ENCODE data around the gene KEL. TPM values are rescaled to one million over a fixed set of nuclear protein-coding genes. Genes with fewer than 3 reads are reported as not detected.
A peak's percentile ranks its signal among the peaks of the same experiment; 100 is the strongest.

The KEL gene
- polyA plus RNA-seq, 2 donors = 0.61 to 1.7 TPM

DNA sequence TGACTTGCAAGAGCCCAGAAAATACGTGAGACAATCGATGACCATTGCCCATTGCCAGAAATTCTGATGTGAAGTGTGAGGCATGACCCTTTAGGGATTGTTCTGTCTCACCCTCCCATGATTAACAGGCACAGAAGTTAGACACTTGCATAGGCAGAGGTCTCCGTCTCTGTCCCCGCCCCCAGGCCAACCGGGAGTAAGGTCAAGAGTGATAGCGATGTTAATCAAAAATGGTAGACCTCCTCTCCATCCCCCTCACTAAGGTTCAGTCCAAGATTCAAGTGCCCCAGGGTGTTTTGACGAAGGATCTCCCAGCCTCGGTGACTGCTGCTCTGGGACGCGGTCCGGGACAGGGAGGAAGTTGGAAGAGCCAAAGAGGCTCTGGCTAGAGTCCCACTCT lies 53.9 kb downstream of the KEL start:
- Histone ChIP-seq H3K4me3 (ENCODE audit: low read depth in 1 of 2, low read length in 2 of 2) (no peak overlapping the region), H3K27me3 (ENCODE audit: control insufficient read depth in 1 of 2, insufficient read depth in 2 of 2, low read length in 2 of 2) (no peaks in the 10 kb centered on the region), H3K9me3 (ENCODE audit: control insufficient read depth in 2 of 2, insufficient read depth in 1 of 2, low read depth in 1 of 2, low read length in 1 of 2) (no peaks in the 10 kb centered on the region), H3K27ac (ENCODE audit: low read depth in 2 of 2, low read length in 1 of 2) (no peak overlapping the region), H3K4me1 (ENCODE audit: control insufficient read depth in 2 of 2, insufficient read depth in 2 of 2, low read length in 1 of 2) (peaks cover 0 to 4% of the 10 kb centered on the region in 2 donors), H3K36me3 (ENCODE audit: control insufficient read depth in 2 of 2, insufficient read depth in 2 of 2, low read length in 1 of 2) (no peaks in the 10 kb centered on the region)
- WGBS, 2 donors = 69 to 79% methylated on average over 11 of the region's 11 CpGs

DNA sequence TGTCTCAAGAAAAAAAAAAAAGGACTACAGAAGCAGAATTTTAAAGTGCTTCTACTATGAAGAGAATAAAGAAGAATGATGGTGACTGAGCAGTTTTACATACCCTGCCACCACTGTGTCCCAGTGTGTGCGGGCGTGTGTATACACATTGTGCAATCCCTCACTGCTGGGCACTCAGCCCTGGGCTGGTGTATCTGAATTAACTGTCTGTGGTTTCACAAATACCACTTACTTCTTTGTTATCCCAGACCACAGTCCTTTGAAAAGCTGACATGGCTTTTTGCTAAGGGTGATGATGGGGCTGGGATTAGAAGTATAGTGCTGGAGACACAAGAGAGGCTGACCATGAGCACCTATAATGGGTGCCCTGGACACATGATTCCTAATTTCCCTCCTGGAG lies 55.5 kb downstream of the KEL start:
- Histone ChIP-seq H3K4me1 (ENCODE audit: control insufficient read depth in 2 of 2, insufficient read depth in 2 of 2, low read length in 1 of 2) (peaks cover 0 to 4% of the 10 kb centered on the region in 2 donors), H3K27me3 (ENCODE audit: control insufficient read depth in 1 of 2, insufficient read depth in 2 of 2, low read length in 2 of 2) (no peaks in the 10 kb centered on the region), H3K36me3 (ENCODE audit: control insufficient read depth in 2 of 2, insufficient read depth in 2 of 2, low read length in 1 of 2) (no peaks in the 10 kb centered on the region), H3K27ac (ENCODE audit: low read depth in 2 of 2, low read length in 1 of 2) (no peak overlapping the region), H3K4me3 (ENCODE audit: low read depth in 1 of 2, low read length in 2 of 2) (no peak overlapping the region), H3K9me3 (ENCODE audit: control insufficient read depth in 2 of 2, insufficient read depth in 1 of 2, low read depth in 1 of 2, low read length in 1 of 2) (no peaks in the 10 kb centered on the region)
- WGBS, 2 donors = 85 to 87% methylated on average over 2 of the region's 2 CpGs

DNA sequence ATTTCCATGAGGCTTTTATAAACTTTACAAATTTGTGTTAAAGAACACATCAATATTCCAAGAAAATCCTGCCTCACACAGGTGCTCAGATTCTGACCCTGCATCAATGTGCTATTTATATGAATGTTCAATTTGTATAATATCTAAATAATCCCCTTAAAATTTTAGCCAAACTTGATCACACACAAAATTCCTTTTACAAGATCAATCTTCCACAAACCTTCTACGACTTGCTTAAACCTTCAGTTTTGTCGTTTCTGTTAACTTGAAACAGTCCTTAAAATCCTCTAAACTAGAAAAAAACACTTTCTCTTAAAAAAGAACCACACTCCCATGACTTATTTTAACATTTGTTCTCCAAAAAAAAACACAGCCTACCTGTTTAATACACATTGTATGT lies 56.4 kb downstream of the KEL start:
- Histone ChIP-seq H3K27me3 (ENCODE audit: control insufficient read depth in 1 of 2, insufficient read depth in 2 of 2, low read length in 2 of 2) (no peaks in the 10 kb centered on the region), H3K36me3 (ENCODE audit: control insufficient read depth in 2 of 2, insufficient read depth in 2 of 2, low read length in 1 of 2) (no peaks in the 10 kb centered on the region), H3K4me1 (ENCODE audit: control insufficient read depth in 2 of 2, insufficient read depth in 2 of 2, low read length in 1 of 2) (peaks cover 0 to 4% of the 10 kb centered on the region in 2 donors), H3K9me3 (ENCODE audit: control insufficient read depth in 2 of 2, insufficient read depth in 1 of 2, low read depth in 1 of 2, low read length in 1 of 2) (no peaks in the 10 kb centered on the region), H3K4me3 (ENCODE audit: low read depth in 1 of 2, low read length in 2 of 2) (no peak overlapping the region), H3K27ac (ENCODE audit: low read depth in 2 of 2, low read length in 1 of 2) (no peak overlapping the region)
- 88% methylated on average over 2 of the region's 2 CpGs for WGBS, 2 donors

DNA sequence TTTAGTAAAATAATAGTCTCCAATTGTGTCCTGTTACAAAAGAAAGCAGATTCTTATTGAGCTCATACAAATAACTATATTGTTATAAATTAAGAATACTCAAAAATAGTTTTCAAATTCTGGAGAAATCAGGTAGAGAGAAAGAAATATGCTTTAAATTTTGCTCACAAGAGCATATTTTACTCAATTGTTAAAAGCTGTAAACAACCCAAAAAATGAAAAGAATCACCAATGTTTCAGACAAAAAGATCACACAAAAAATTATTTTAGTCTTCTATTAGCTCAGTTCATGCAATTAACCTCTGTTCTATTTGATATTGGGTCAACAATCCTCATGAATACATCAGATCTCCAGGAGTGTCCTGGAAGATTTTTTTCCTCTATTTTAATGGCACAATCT lies 58.0 kb downstream of the KEL start:
- Histone ChIP-seq H3K27ac (ENCODE audit: low read depth in 2 of 2, low read length in 1 of 2) (no peak overlapping the region), H3K4me3 (ENCODE audit: low read depth in 1 of 2, low read length in 2 of 2) (no peak overlapping the region), H3K4me1 (ENCODE audit: control insufficient read depth in 2 of 2, insufficient read depth in 2 of 2, low read length in 1 of 2) (no peaks in the 10 kb centered on the region), H3K36me3 (ENCODE audit: control insufficient read depth in 2 of 2, insufficient read depth in 2 of 2, low read length in 1 of 2) (no peaks in the 10 kb centered on the region), H3K27me3 (ENCODE audit: control insufficient read depth in 1 of 2, insufficient read depth in 2 of 2, low read length in 2 of 2) (no peaks in the 10 kb centered on the region), H3K9me3 (ENCODE audit: control insufficient read depth in 2 of 2, insufficient read depth in 1 of 2, low read depth in 1 of 2, low read length in 1 of 2) (no peaks in the 10 kb centered on the region)

DNA sequence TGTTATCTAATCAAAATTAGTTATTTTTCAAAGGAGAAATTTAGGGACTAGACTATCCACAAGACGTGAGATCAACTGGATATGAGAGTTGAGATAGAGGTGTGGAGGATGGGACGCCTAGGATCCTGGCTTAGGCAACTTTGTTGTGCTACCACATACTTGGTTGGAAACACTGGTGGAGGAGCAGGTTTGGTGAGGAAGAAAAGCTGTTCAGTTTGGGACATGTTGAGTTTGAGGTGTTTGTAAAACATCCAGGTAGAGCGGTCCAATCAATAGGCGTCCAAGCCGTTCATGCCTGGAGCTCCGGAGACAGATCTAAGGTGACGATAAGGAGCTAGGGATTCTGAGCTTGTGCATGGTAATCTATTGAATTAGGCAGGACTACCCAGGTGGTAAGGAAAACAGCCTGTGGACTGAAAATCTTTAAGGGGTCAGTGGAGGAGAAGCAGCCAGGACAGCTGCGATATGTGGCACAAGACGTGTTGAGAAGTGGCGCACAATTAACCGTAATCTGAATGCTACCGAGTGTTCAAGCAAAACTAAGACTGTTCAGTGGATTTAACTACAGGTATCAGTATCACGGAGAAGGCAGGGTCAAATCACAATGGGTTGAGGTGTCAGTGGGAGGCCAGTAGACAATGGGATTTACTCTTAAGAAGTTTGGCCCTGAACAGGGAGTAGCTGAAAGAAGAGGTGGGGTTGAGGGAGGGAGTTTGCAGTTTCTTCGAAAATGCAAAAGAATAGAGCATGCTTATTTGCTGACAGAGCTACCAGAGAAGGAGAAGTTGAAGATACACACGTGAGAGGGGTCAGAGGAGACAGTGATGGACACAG lies 60.5 kb downstream of the KEL start:
- peaks cover 0 to 3% of the 10 kb centered on the region in 2 donors for H3K4me1 ChIP-seq (ENCODE audit: control insufficient read depth in 2 of 2, insufficient read depth in 2 of 2, low read length in 1 of 2)
- no peaks in the 10 kb centered on the region for H3K9me3 ChIP-seq (ENCODE audit: control insufficient read depth in 2 of 2, insufficient read depth in 1 of 2, low read depth in 1 of 2, low read length in 1 of 2)
- peak overlapping the region; percentile 38 to 54 for H3K27ac ChIP-seq (ENCODE audit: low read depth in 2 of 2, low read length in 1 of 2)
- no peaks in the 10 kb centered on the region for H3K27me3 ChIP-seq (ENCODE audit: control insufficient read depth in 1 of 2, insufficient read depth in 2 of 2, low read length in 2 of 2)
- H3K4me3 ChIP-seq (ENCODE audit: low read depth in 1 of 2, low read length in 2 of 2) = peak overlapping the region in 1 of 2 donors; percentile 3
- WGBS, 2 donors = 49 to 59% methylated on average over 15 of the region's 15 CpGs
- no peaks in the 10 kb centered on the region for H3K36me3 ChIP-seq (ENCODE audit: control insufficient read depth in 2 of 2, insufficient read depth in 2 of 2, low read length in 1 of 2)

DNA sequence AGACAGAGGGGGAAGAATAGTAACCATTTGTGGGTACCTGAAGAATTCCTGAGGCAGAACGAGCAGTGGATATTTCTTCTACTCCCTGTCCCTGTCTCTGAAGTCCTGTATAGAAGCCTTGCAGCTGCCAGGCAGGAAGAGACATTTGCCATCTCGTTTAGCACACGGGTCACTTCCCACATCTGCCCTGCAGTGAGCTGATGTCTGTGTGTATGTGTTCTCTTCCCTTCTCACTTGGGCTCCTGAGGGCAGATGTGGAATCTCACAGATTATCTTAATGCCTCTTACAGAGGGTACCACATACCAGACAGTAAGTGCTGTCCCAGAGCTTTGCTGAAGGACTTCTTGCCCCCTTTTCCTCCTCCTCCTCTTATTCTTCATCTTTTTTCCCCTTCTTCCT lies 62.5 kb downstream of the KEL start:
- no peak overlapping the region for H3K27ac ChIP-seq (ENCODE audit: low read depth in 2 of 2, low read length in 1 of 2)
- H3K4me1 ChIP-seq (ENCODE audit: control insufficient read depth in 2 of 2, insufficient read depth in 2 of 2, low read length in 1 of 2) = peaks cover 0 to 3% of the 10 kb centered on the region in 2 donors

GRCh38 chr7:142898377-142899170 lies 63.6 kb downstream of the KEL start:
- Histone ChIP-seq H3K4me3 (ENCODE audit: low read depth in 1 of 2, low read length in 2 of 2) (no peak overlapping the region), H3K4me1 (ENCODE audit: control insufficient read depth in 2 of 2, insufficient read depth in 2 of 2, low read length in 1 of 2) (peaks cover 0 to 3% of the 10 kb centered on the region in 2 donors), H3K27me3 (ENCODE audit: control insufficient read depth in 1 of 2, insufficient read depth in 2 of 2, low read length in 2 of 2) (no peaks in the 10 kb centered on the region), H3K27ac (ENCODE audit: low read depth in 2 of 2, low read length in 1 of 2) (peak overlapping the region in 1 of 2 donors; percentile 26), H3K36me3 (ENCODE audit: control insufficient read depth in 2 of 2, insufficient read depth in 2 of 2, low read length in 1 of 2) (no peaks in the 10 kb centered on the region), H3K9me3 (ENCODE audit: control insufficient read depth in 2 of 2, insufficient read depth in 1 of 2, low read depth in 1 of 2, low read length in 1 of 2) (no peaks in the 10 kb centered on the region)
- 42 to 55% methylated on average over 2 to 3 of the region's 3 CpGs for WGBS, 2 donors

More for the DNA sequence above, 62.5 kb downstream of the KEL start:
- Histone ChIP-seq H3K9me3 (ENCODE audit: control insufficient read depth in 2 of 2, insufficient read depth in 1 of 2, low read depth in 1 of 2, low read length in 1 of 2) (no peaks in the 10 kb centered on the region), H3K36me3 (ENCODE audit: control insufficient read depth in 2 of 2, insufficient read depth in 2 of 2, low read length in 1 of 2) (no peaks in the 10 kb centered on the region), H3K4me3 (ENCODE audit: low read depth in 1 of 2, low read length in 2 of 2) (no peak overlapping the region), H3K27me3 (ENCODE audit: control insufficient read depth in 1 of 2, insufficient read depth in 2 of 2, low read length in 2 of 2) (no peaks in the 10 kb centered on the region)
- WGBS, 2 donors = 18 to 21% methylated on average over 3 of the region's 3 CpGs

GRCh38 chr7:142897691-142898090 lies 64.5 kb downstream of the KEL start:
- H3K4me1 ChIP-seq (ENCODE audit: control insufficient read depth in 2 of 2, insufficient read depth in 2 of 2, low read length in 1 of 2) = peaks cover 0 to 3% of the 10 kb centered on the region in 2 donors
- H3K4me3 ChIP-seq (ENCODE audit: low read depth in 1 of 2, low read length in 2 of 2) = no peak overlapping the region
- H3K27ac ChIP-seq (ENCODE audit: low read depth in 2 of 2, low read length in 1 of 2) = no peak overlapping the region
- no peaks in the 10 kb centered on the region for H3K36me3 ChIP-seq (ENCODE audit: control insufficient read depth in 2 of 2, insufficient read depth in 2 of 2, low read length in 1 of 2)
- 88 to 92% methylated on average over 7 of the region's 7 CpGs for WGBS, 2 donors
- no peaks in the 10 kb centered on the region for H3K27me3 ChIP-seq (ENCODE audit: control insufficient read depth in 1 of 2, insufficient read depth in 2 of 2, low read length in 2 of 2)
- no peaks in the 10 kb centered on the region for H3K9me3 ChIP-seq (ENCODE audit: control insufficient read depth in 2 of 2, insufficient read depth in 1 of 2, low read depth in 1 of 2, low read length in 1 of 2)

DNA sequence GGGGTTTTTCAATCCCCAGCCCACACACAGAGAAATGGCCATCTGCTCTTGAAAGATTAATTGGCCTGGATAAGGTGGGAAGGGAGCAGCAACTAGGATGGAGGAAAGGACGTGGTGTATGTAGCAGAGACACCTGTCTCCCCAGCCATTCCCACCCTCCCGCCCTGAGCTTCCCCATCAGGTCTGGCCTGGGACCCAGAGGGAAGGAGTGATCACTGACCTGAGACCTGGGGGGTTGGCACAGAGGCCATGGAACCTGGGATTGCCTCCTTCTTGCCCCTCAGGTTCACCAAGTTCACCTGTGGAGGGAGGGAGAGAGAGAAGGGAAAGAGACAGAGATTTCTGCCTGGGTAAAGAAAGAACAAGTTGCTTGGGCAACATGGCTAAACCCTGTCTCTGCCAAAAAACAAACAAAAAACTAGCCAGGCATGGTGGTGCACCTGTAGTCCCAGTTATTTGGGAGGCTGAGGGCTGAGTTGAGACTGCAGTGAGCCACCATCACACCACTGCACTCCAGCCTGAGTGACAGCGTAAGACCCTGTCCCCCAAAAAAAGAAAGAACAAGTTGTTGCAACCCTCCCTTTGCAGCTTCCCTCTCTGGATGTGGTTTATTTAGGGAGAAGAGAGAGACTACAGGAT lies 65.3 kb downstream of the KEL start:
- Histone ChIP-seq H3K27me3 (ENCODE audit: control insufficient read depth in 1 of 2, insufficient read depth in 2 of 2, low read length in 2 of 2) (no peaks in the 10 kb centered on the region), H3K4me3 (ENCODE audit: low read depth in 1 of 2, low read length in 2 of 2) (no peak overlapping the region), H3K9me3 (ENCODE audit: control insufficient read depth in 2 of 2, insufficient read depth in 1 of 2, low read depth in 1 of 2, low read length in 1 of 2) (no peaks in the 10 kb centered on the region), H3K4me1 (ENCODE audit: control insufficient read depth in 2 of 2, insufficient read depth in 2 of 2, low read length in 1 of 2) (peaks cover 0 to 3% of the 10 kb centered on the region in 2 donors), H3K27ac (ENCODE audit: low read depth in 2 of 2, low read length in 1 of 2) (no peak overlapping the region), H3K36me3 (ENCODE audit: control insufficient read depth in 2 of 2, insufficient read depth in 2 of 2, low read length in 1 of 2) (no peaks in the 10 kb centered on the region)
- 78 to 88% methylated on average over 3 of the region's 3 CpGs for WGBS, 2 donors

Data from esophagus (tissue), 2 donors.